Adipose tissue (tissue), 3 donors: ENCODE data around the gene RPGRIP1L. TPM values are rescaled to one million over a fixed set of nuclear protein-coding genes. Genes with fewer than 3 reads are reported as not detected.

Source experiments
- H3K27ac ChIP-seq: one replicate; pipeline ENCODE4 v1.5.1; 2013; ENCODE audit warnings: low read depth, low read length
- WGBS, 3 donors: extraction: QIAGEN DNeasy Blood & Tissue Kit; methylation state at CpG; one replicate each; pipeline ENCODE4 v1.1.7; 2013; 5-methylcytosine and 5-hydroxymethylcytosine counted together
- polyA plus RNA-seq, 3 donors: library from polyadenylated mRNA; stranded (reverse); fragments of 200-250 nt; gene quantifications; one replicate each; pipeline ENCODE4 v1.2.3, GENCODE V29; 2013
- donor health status: healthy with polysubstance abuse.
- donor health status: Bipolar disorder and iron deficiency.
- donor health status: healthy.

RPGRIP1L gene
- polyA plus RNA-seq, 3 donors, result 0.74 to 2.9 (median 0.94) TPM

- 95 to 100% (median 96%) methylated on average over 4 of the region's 4 CpGs for WGBS, 3 donors
- no peak overlapping the region for H3K27ac ChIP-seq
Measured at GRCh38 chr16:53673189-53673588, 30.5 kb downstream of the RPGRIP1L start.

DNA sequence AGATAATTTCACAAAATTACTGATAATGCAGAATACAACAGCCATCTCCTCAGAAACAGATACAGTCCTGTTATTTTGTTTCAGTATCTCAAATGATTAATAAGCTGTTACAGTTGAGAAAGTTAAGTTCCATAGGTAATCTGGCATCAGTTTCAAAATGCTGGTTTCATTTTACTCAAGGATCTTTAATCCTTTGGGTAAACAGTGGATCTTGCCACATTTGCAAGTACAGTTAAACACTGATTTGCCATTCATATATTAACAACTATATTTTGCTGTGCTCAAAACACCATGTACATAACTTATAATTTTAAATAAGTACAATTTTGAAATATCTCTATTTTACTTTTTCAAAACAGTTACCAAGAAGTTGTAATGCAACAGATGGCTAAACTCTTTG, 31.2 kb downstream of the RPGRIP1L start:
- H3K27ac ChIP-seq, result no peak overlapping the region

DNA sequence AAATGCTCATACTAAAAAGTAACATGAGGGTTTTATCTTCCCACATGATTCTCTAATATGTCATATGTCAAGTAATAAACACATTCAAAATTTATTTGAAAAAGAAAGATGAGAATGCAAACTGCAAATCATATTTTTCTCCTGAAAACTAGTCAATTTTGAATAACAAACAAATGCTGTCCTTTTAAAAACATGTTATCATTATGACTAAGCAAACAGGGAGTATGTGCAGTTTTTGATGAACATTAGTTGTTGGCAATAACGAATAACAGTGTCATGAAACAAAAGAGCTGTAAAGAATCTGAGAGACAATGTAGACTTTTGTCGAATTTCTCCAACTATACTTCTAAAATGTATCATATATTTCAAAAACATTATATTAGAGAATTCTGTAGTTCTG, 34.8 kb downstream of the RPGRIP1L start:
- 72 to 86% (median 83%) methylated on average over 2 of the region's 2 CpGs for WGBS, 3 donors
- no peak overlapping the region for H3K27ac ChIP-seq

DNA sequence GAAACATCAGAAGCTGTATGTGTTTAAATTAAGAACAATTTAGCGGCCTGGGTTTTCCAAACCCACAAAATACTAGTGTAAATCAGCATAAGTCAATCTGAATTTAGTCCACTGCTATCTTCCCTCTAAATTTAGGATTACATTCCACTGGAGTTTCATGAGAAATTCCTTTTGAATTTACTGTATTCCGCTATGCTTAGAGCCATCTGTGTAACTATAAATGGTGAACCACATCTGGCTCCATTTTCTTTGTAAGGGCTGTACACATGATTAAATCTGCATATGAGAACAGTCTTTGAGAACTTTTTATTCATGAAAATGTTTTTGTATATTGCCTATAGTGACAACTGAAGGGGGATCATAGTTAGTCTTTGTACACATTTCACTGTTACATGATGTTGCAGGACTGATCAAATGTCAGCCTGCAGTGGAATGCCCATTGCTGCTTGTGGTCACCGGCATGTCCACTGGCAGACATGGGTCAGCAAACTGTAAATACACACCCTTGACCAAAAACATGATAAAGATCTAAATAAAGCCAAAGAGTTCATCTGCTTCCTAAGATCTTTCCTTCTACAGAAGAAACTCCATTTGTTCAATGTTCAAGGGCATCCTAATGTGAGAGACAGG, 36.8 kb downstream of the RPGRIP1L start:
- H3K27ac ChIP-seq, result no peak overlapping the region
- WGBS, 3 donors, result 94 to 98% (median 96%) methylated on average over 3 of the region's 3 CpGs

DNA sequence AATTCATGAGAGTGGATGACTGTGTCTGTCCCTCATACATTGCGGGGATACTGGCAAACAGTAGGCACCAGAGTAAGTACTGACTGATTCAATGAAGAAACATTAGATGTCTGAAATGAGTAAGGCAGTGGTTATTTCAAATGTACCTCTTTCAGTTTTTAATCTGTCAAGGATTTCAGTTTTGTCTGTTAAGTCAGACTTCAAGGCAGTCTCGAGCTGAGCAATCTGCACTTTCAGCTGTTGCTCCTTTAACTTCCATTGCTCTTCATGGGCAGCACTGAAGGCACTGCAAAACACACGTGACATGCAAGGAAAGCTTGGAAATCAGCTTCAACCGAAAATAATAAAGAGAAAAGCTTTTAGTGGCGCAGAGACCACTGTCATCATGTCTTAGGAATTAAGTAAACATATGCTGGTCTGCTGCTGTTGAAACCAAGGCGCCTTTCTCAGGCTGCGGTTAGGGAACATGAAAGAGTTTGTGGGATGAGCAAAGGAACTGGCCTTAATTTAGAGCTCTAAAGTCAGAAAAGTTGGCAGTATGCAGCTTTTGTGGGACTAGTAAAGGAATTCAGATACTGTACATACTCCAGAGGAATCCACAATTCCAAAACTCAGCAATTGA, 38.8 kb downstream of the RPGRIP1L start:
- no peak overlapping the region for H3K27ac ChIP-seq
- WGBS, 3 donors, result 61 to 66% (median 62%) methylated on average over 7 of the region's 7 CpGs

- 95 to 99% (median 98%) methylated on average over 1 of the region's 1 CpG for WGBS, 3 donors
- no peak overlapping the region for H3K27ac ChIP-seq
Measured at GRCh38 chr16:53662072-53662471, 41.6 kb downstream of the RPGRIP1L start.

DNA sequence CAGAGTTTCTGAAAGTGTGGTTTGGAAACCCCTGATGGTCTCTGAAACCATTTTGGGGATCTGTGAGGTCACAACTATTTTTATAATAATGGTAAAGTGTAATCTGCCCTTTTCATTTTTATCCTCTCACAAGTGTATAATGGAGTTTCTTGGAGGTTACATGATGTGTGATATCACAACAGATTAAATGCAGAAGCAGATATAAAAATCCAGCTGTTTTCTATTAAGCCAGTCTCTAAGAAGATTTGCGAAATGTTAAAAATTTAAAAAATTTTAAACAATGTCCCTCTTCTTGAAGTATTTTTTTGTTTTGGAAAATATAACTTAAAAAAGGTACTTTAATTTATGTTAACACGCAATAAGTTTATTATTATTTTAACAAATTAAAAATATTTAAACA, 48.7 kb downstream of the RPGRIP1L start:
- WGBS, 3 donors, result 94 to 100% (median 98%) methylated on average over 2 of the region's 2 CpGs
- no peak overlapping the region for H3K27ac ChIP-seq

DNA sequence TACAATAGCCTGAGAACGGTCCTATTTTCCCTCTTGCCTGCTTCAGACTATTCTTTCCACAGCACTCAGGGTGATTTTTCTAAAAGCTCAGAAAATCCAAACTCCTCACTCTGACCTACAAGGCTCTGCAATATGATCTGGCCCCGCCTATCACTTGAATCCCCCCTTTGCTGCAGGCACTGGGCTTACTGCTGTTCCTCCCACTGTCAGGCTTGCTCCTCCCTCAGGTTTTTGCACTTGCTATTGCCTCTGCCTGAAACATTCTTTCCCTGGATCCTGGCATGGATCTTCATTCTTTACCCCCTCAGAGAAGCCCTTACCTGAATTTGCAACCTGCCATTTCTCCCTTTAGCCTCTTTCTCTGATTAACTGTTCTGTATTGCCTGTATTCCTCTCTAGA, 52.3 kb downstream of the RPGRIP1L start:
- H3K27ac ChIP-seq, result no peak overlapping the region
- 85 to 97% (median 85%) methylated on average over 2 of the region's 2 CpGs for WGBS, 3 donors

- WGBS, 3 donors, result 93 to 96% (median 95%) methylated on average over 3 of the region's 3 CpGs
- H3K27ac ChIP-seq, result no peak overlapping the region
Measured at GRCh38 chr16:53646506-53646905, 57.2 kb downstream of the RPGRIP1L start.

GRCh38 chr16:53643474-53643873, 60.2 kb downstream of the RPGRIP1L start:
- no peak overlapping the region for H3K27ac ChIP-seq
- WGBS, 3 donors, result 93 to 97% (median 94%) methylated on average over 1 of the region's 1 CpG

DNA sequence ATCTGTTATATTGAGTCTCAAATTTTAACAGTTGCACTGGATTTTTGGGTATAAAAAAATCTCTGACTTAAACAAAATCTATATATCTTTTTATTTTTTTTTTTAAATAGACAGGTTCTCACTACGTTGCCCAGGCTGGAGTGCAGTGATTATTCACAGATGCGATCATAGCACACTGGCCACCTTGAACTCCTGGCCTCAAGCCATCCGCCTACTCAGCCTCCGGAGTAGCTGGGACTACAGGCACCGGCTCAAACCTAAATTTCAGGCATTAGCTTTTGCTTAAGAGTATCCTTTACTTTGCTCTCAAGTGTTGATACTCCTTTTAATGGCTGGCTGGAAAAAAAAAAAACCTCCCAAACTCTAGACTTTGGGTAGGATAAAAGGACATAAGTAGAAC, 61.6 kb downstream of the RPGRIP1L start:
- WGBS, 3 donors, result 80 to 87% (median 86%) methylated on average over 5 of the region's 5 CpGs
- no peak overlapping the region for H3K27ac ChIP-seq

DNA sequence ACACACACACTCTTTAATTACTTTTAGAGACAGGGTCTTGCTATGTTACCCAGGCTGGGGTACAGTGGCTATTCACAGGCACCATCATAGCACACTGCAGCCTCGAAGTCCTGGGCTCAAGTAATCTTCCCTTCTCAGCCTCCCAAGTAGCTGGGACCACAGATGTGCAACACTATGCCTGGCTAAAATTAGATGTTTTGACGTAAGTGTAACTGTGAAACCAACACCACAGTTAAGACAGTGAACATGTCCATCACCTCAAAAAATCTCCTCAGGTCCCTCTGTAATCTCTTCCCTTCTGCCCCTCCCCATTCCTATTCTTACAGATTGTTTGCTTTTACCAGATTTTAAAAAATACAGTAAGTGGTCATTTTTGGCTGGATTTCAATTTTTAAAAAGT, 66.7 kb downstream of the RPGRIP1L start:
- 73 to 93% (median 91%) methylated on average over 2 of the region's 2 CpGs for WGBS, 3 donors
- H3K27ac ChIP-seq, result no peak overlapping the region

DNA sequence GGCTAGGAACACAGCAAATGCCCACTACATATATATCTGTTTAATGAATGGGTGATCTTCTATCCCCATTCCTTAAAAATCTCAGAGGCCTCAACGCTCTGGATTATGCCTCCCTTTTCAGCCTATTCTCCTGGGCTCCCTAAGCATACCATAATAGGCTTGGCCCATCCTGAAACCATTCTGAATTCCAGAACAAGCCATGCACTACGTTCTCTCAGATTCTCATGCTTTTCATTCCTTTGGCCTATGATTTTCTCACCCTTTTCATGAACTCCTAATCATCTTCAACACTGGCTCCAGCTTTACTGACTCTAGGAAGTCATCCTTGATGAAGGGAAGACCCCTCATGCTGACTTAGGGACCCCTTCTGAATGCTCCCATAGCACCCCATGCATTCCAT, 71.1 kb downstream of the RPGRIP1L start:
- no peak overlapping the region for H3K27ac ChIP-seq
- 82 to 92% (median 90%) methylated on average over 2 of the region's 2 CpGs for WGBS, 3 donors

GRCh38 chr16:53631236-53632025, 72.2 kb downstream of the RPGRIP1L start:
- H3K27ac ChIP-seq, result no peak overlapping the region
- 77 to 89% (median 88%) methylated on average over 8 of the region's 8 CpGs for WGBS, 3 donors

- no peak overlapping the region for H3K27ac ChIP-seq
- 30 to 80% (median 74%) methylated on average over 6 of the region's 6 CpGs for whole genome bisulfite sequencing, 3 donors
Measured at GRCh38 chr16:53629607-53630312, 73.9 kb downstream of the RPGRIP1L start.

GRCh38 chr16:53629151-53629550, 74.5 kb downstream of the RPGRIP1L start:
- WGBS, 3 donors, result 66 to 83% (median 79%) methylated on average over 2 of the region's 2 CpGs
- no peak overlapping the region for H3K27ac ChIP-seq

GRCh38 chr16:53626811-53627210, 76.8 kb downstream of the RPGRIP1L start:
- H3K27ac ChIP-seq, result no peak overlapping the region
- 60 to 73% (median 63%) methylated on average over 2 of the region's 2 CpGs for WGBS, 3 donors

- H3K27ac ChIP-seq, result no peak overlapping the region
- 80 to 92% (median 80%) methylated on average over 4 of the region's 4 CpGs for WGBS, 3 donors
Measured at GRCh38 chr16:53626161-53626560, 77.5 kb downstream of the RPGRIP1L start.

DNA sequence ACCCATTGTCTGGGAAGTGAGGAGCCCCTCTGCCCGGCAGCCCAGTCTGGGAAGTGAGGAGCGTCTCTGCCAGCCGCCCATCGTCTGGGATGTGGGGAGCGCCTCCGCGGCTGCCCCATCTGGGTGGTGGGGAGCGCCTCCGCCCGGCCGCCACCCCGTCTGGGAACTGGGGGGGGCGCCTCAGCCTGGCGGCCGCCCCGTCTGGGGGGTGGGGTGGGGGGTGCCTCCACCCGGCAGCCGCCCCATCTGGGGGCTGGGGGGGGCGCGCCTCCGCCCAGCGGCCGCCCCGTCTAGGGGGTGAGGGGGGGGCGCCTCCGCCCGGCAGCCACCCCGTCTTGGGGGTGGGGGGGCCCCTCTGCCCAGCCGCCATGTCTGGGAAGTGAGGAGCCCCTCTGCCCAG, 78.4 kb downstream of the RPGRIP1L start:
- 95 to 98% (median 96%) methylated on average over 11 to 29 of the region's 29 CpGs for WGBS, 3 donors
- no peak overlapping the region for H3K27ac ChIP-seq
